Left kidney (tissue), 2 donors: ENCODE results near the gene HOXB9. TPM values are rescaled to one million over a fixed set of nuclear protein-coding genes. Genes with fewer than 3 reads are reported as not detected.

Experiments used
- DNase-seq: peaks from one replicate; pipeline ENCODE4 v3.0.0-alpha.2; 2013
- polyA plus RNA-seq: library from polyadenylated mRNA; unstranded; fragments of 120-200 nt; gene quantifications from one replicate; pipeline ENCODE4 v1.2.1, GENCODE V29; 2013; ENCODE audit not compliant: insufficient read length

Gene HOXB9
- polyA plus RNA-seq, 1 donor: 65.6 TPM

GRCh38 chr17:48612456-48612853 lies 13.7 kb downstream of the HOXB9 start:
- no peak for DNase-seq

GRCh38 chr17:48611681-48612455 lies 14.3 kb downstream of the HOXB9 start:
- no peak for DNase-seq

GRCh38 chr17:48611213-48611612 lies 14.9 kb downstream of the HOXB9 start:
- DNase-seq: no peak

GRCh38 chr17:48610282-48611211 lies 15.6 kb downstream of the HOXB9 start, which contains the start of gene HOXB7:
Gene HOXB7, minus strand, starts transcription at chr17:48611017. Its CDS starts 99 bp downstream, at chr17:48610918.
- DNase-seq: no peak

- no peak for DNase-seq
Observed at GRCh38 chr17:48609759-48610281, 16.3 kb downstream of the HOXB9 start.

GRCh38 chr17:48609033-48609432 lies 17.1 kb downstream of the HOXB9 start:
- DNase-seq: no peak

GRCh38 chr17:48608494-48608834 lies 17.7 kb downstream of the HOXB9 start:
- DNase-seq: no peak

GRCh38 chr17:48606892-48607614 lies 19.1 kb downstream of the HOXB9 start:
- no peak for DNase-seq

- DNase-seq: no peak
Observed at GRCh38 chr17:48605991-48606891, 19.9 kb downstream of the HOXB9 start.

- DNase-seq: no peak
Observed at GRCh38 chr17:48605409-48605919, 20.7 kb downstream of the HOXB9 start.

GRCh38 chr17:48604770-48605329 lies 21.3 kb downstream of the HOXB9 start, which contains the start of gene HOXB6:
Gene HOXB6, minus strand, starts transcription at chr17:48604986. Its CDS starts 6,836 bp downstream, at chr17:48598150.
- DNase-seq: peak; percentile 89

GRCh38 chr17:48603959-48604769 lies 22.0 kb downstream of the HOXB9 start:
- no peak for DNase-seq

GRCh38 chr17:48601539-48602425 lies 24.4 kb downstream of the HOXB9 start:
- no peak for DNase-seq

GRCh38 chr17:48601207-48601538 lies 25.0 kb downstream of the HOXB9 start:
- no peak for DNase-seq

- no peak for DNase-seq
Observed at GRCh38 chr17:48600244-48601098, 25.7 kb downstream of the HOXB9 start.

- DNase-seq: no peak
Observed at GRCh38 chr17:48599354-48599753, 26.8 kb downstream of the HOXB9 start.

GRCh38 chr17:48598736-48599135 lies 27.4 kb downstream of the HOXB9 start:
- DNase-seq: no peak
